ENCODE measurements around the gene VPREB1.

- no peak for TF ChIP-seq CTCF (IDR thresholded peaks at IDR 0.05; ENCODE audit: insufficient read depth, low read depth, low read length)
- no peak for TF ChIP-seq EZH2 (IDR thresholded peaks at IDR 0.05; ENCODE audit: insufficient read depth, low read length)
Measured at GRCh38 chr22:22208652-22209051, 35.9 kb upstream of the VPREB1 start.
